Inferior parietal cortex (tissue), 1 donor: Measurements from ENCODE around the gene GRIN2C.
"Not testable (repeated sequence)": the region's sequence is repeated elsewhere in the genome, so short reads cannot be mapped to it uniquely, and the experiment has no call there.

ENCODE experiments used
- DNase-seq: peaks from one replicate; pipeline ENCODE4 v3.0.0-alpha.2; 2016; ENCODE audit errors: extremely low spot score

The GRIN2C gene

GRCh38 chr17:74859459-74860228 lies at the start of gene GRIN2C:
Gene GRIN2C (minus strand): TSS chr17:74859885. CDS start chr17:74855092, 4,793 bp downstream.
- DNase-seq: no peak

GRCh38 chr17:74909097-74909496 lies 49.4 kb upstream of the GRIN2C start:
- DNase-seq: not testable (repeated sequence)

GRCh38 chr17:74907012-74907411 lies 47.3 kb upstream of the GRIN2C start:
- no peak for DNase-seq

GRCh38 chr17:74906214-74906793 lies 46.6 kb upstream of the GRIN2C start:
- DNase-seq: not testable (repeated sequence)

- DNase-seq: no peak
Observed at GRCh38 chr17:74904687-74905409, 45.2 kb upstream of the GRIN2C start.

GRCh38 chr17:74903671-74904070 lies 44.0 kb upstream of the GRIN2C start:
- no peak for DNase-seq

GRCh38 chr17:74903034-74903433 lies 43.3 kb upstream of the GRIN2C start:
- DNase-seq: no peak

GRCh38 chr17:74901353-74902135 lies 41.9 kb upstream of the GRIN2C start:
- DNase-seq: no peak

GRCh38 chr17:74900208-74900607 lies 40.5 kb upstream of the GRIN2C start:
- no peak for DNase-seq

GRCh38 chr17:74898376-74898946 lies 38.8 kb upstream of the GRIN2C start:
- no peak for DNase-seq

GRCh38 chr17:74893936-74894671 lies 34.4 kb upstream of the GRIN2C start:
- DNase-seq: no peak

GRCh38 chr17:74892974-74893911 lies 33.6 kb upstream of the GRIN2C start, which contains the start of gene FADS6:
Gene FADS6 (minus strand): TSS chr17:74893633. CDS start chr17:74893595, 38 bp downstream.
- DNase-seq: no peak

GRCh38 chr17:74892013-74892841 lies 32.5 kb upstream of the GRIN2C start:
- no peak for DNase-seq

- DNase-seq: no peak
Observed at GRCh38 chr17:74890554-74890953, 30.9 kb upstream of the GRIN2C start.

- no peak for DNase-seq
Observed at GRCh38 chr17:74888469-74888868, 28.8 kb upstream of the GRIN2C start.

- no peak for DNase-seq
Observed at GRCh38 chr17:74883241-74883745, 23.6 kb upstream of the GRIN2C start.

- DNase-seq: no peak
Observed at GRCh38 chr17:74882517-74883240, 23.0 kb upstream of the GRIN2C start.

GRCh38 chr17:74881073-74881472 lies 21.4 kb upstream of the GRIN2C start:
- DNase-seq: no peak
